RWPE1 (cell line): Measurements from ENCODE around the gene RTN4RL1.

Experiments used
- CTCF ChIA-PET: fragments of 350-600 bp; sonication (Branson Sonifier 250); formaldehyde crosslinking; extraction: SDS; loops from one replicate; lab custom pipeline; 2021; lab: Yijun Ruan, JAX
- POLR2A ChIA-PET: fragments of 400-600 bp; formaldehyde crosslinking; extraction: SDS; loops from one replicate; lab custom pipeline; 2020; ENCODE audit warnings: antibody characterized with exemption; ENCODE audit not compliant: low non-redundant PET; lab: Yijun Ruan, JAX
- DNase-seq: peaks from one replicate; pipeline ENCODE4 v3.0.0; 2012; ENCODE audit warnings: low spot score
- H3K27ac ChIP-seq: fragments of 450-650 bp; 2 replicates; pipeline ENCODE4 v1.5.1; 2017
- CTCF ChIP-seq: fragments of 450-650 bp; conservative IDR thresholded peaks from 2 replicates; pipeline ENCODE4 v1.5.1; 2017; ENCODE audit warnings: low read depth, mild to moderate bottlenecking

Gene RTN4RL1

GRCh38 chr17:1997927-1998742 lies 27.0 kb downstream of the RTN4RL1 start:
- no peak for TF ChIP-seq CTCF
- H3K27ac ChIP-seq: peak overlapping the region; percentile 91
- CTCF ChIA-PET: no interaction called here
- POLR2A ChIA-PET: no interaction called here
- DNase-seq: no peak

GRCh38 chr17:1997289-1997926 lies 27.7 kb downstream of the RTN4RL1 start:
- ChIA-PET POLR2A (no interaction called here), CTCF (interaction anchor here (0.5 to 0.6 kb wide), 2 partner anchors 67 to 87 kb away, joined by 3 read pairs; no protein-coding TSS in a partner anchor)
- no peak for DNase-seq
- TF ChIP-seq CTCF: no peak
- H3K27ac ChIP-seq: peak overlapping the region; percentile 91

- no peak for TF ChIP-seq CTCF
- POLR2A ChIA-PET: no interaction called here
Measured at GRCh38 chr17:1996800-1997288, 28.3 kb downstream of the RTN4RL1 start.

GRCh38 chr17:1995907-1996799 lies 29.0 kb downstream of the RTN4RL1 start:
- POLR2A ChIA-PET: no interaction called here
- TF ChIP-seq CTCF: no peak
- CTCF ChIA-PET: interaction anchor here (0.6 to 0.7 kb wide), 2 partner anchors 87 to 343 kb away, joined by 3 read pairs; no protein-coding TSS in a partner anchor
- DNase-seq: no peak
- peak overlapping the region; percentile 91 for H3K27ac ChIP-seq

More at GRCh38 chr17:1996800-1997288, 28.3 kb downstream of the RTN4RL1 start:
- no peak for DNase-seq
- CTCF ChIA-PET: interaction anchor here (0.6 to 0.7 kb wide), 2 partner anchors 66 to 88 kb away, joined by 3 read pairs; no protein-coding TSS in a partner anchor
- peak overlapping the region; percentile 91 for H3K27ac ChIP-seq

GRCh38 chr17:1995321-1995892 lies 29.7 kb downstream of the RTN4RL1 start:
- DNase-seq: no peak
- ChIA-PET CTCF (interaction anchor here (0.6 kb wide), 1 partner anchor 344 kb away, joined by 3 read pairs; no protein-coding TSS in a partner anchor), POLR2A (no interaction called here)
- TF ChIP-seq CTCF: no peak
- 0 out of 2 replicates have a peak overlapping the region, but pooled peaks have one; percentile 1 for H3K27ac ChIP-seq
